Osteoblast (primary cell): ENCODE data around the gene DDX56. TPM values are rescaled to one million over a fixed set of nuclear protein-coding genes. Genes with fewer than 3 reads are reported as not detected.

Experiments used
- DNase-seq: peaks from one replicate; pipeline ENCODE4 v3.0.0; 2011; ENCODE audit warnings: low spot score, mixed read lengths; ENCODE audit not compliant: insufficient read length; ENCODE audit errors: missing footprints
- H2AFZ ChIP-seq: 2 replicates; pipeline ENCODE4 v1.6.0; 2011; ENCODE audit warnings: mild to moderate bottlenecking, low read length
- H3K27ac ChIP-seq: 2 replicates; pipeline ENCODE4 v1.5.1; 2011; ENCODE audit warnings: mild to moderate bottlenecking, low read depth, low read length, moderate library complexity
- H3K27me3 ChIP-seq: 2 replicates; pipeline ENCODE4 v1.6.0; 2012; ENCODE audit warnings: mild to moderate bottlenecking, control low read depth, inconsistent platforms, low read length, moderate library complexity; ENCODE audit not compliant: insufficient read depth
- H3K36me3 ChIP-seq: 2 replicates; pipeline ENCODE4 v1.5.1; 2011; ENCODE audit warnings: mild to moderate bottlenecking, low read length, control low read depth, moderate library complexity; ENCODE audit not compliant: insufficient read depth
- H3K4me1 ChIP-seq: 2 replicates; pipeline ENCODE4 v1.5.1; 2011; ENCODE audit warnings: mild to moderate bottlenecking, low read length, control low read depth, moderate library complexity; ENCODE audit not compliant: insufficient read depth
- H3K4me2 ChIP-seq: 2 replicates; pipeline ENCODE4 v1.6.0; 2011; ENCODE audit warnings: mild to moderate bottlenecking, low read length; ENCODE audit not compliant: insufficient read depth
- H3K4me3 ChIP-seq: fragments of 200-600 bp; sonication (generic); 3 replicates; pipeline ENCODE4 v1.5.1; 2012; ENCODE audit warnings: mild to moderate bottlenecking, low read length, inconsistent platforms; ENCODE audit not compliant: insufficient read depth
- H3K79me2 ChIP-seq: 2 replicates; pipeline ENCODE4 v1.6.0; 2012; ENCODE audit warnings: mild to moderate bottlenecking, low read length, control low read depth, inconsistent platforms; ENCODE audit not compliant: insufficient read depth
- H3K9me3 ChIP-seq: 2 replicates; pipeline ENCODE4 v1.5.1; 2011; ENCODE audit warnings: low read depth, low read length, control low read depth
- H4K20me1 ChIP-seq: 2 replicates; pipeline ENCODE4 v1.6.0; 2012; ENCODE audit warnings: mild to moderate bottlenecking, low read length, control low read depth; ENCODE audit not compliant: insufficient read depth
- total RNA-seq: library from RNA; depleted of rRNA; stranded (reverse); fragments of >200 nt; gene quantifications from 2 replicates; pipeline ENCODE4 v1.2.3, GENCODE V29; 2012
- TF ChIP-seq, protein P1 (sequence below): IDR thresholded peaks from 2 replicates; pipeline ENCODE4 v1.5.1; 2011; ENCODE audit warnings: mild to moderate bottlenecking, low read depth, low read length, moderate library complexity; ENCODE audit errors: extremely low read depth

Gene DDX56
- total RNA-seq, 1 donor = 34.7 TPM

DNA sequence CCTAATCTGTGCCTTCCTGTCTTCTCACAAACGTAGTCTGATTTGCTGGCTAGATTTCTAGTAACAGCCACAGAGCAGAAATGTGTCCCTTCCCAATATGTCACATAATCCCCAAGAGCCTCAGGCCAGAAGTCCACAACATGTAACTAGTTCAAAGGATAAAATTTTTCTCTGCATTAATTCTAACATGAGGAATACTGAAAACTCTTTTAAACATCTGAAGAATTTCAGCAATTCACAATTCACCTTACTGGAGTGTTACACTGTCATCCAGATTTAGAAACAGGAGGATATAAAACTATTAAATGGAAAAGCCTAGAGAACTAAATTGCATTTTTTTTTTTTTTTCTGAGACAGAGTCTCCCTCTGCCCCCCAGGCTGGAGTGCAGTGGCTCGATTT lies 2.5 kb upstream of the DDX56 start:
- no peak overlapping the region for H3K4me3 ChIP-seq
- TF ChIP-seq, protein P1, sequence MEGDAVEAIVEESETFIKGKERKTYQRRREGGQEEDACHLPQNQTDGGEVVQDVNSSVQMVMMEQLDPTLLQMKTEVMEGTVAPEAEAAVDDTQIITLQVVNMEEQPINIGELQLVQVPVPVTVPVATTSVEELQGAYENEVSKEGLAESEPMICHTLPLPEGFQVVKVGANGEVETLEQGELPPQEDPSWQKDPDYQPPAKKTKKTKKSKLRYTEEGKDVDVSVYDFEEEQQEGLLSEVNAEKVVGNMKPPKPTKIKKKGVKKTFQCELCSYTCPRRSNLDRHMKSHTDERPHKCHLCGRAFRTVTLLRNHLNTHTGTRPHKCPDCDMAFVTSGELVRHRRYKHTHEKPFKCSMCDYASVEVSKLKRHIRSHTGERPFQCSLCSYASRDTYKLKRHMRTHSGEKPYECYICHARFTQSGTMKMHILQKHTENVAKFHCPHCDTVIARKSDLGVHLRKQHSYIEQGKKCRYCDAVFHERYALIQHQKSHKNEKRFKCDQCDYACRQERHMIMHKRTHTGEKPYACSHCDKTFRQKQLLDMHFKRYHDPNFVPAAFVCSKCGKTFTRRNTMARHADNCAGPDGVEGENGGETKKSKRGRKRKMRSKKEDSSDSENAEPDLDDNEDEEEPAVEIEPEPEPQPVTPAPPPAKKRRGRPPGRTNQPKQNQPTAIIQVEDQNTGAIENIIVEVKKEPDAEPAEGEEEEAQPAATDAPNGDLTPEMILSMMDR = no peak
- peaks cover 70% of the 10 kb centered on the region for H3K79me2 ChIP-seq
- no peak overlapping the region for H3K27ac ChIP-seq
- DNase-seq = peak; percentile 50
- H3K9me3 ChIP-seq = no peaks in the 10 kb centered on the region
- H3K4me2 ChIP-seq = no peak overlapping the region
- no peak overlapping the region for H2AFZ ChIP-seq
- H3K27me3 ChIP-seq = no peaks in the 10 kb centered on the region
- H3K4me1 ChIP-seq = peaks cover 27% of the 10 kb centered on the region
- H3K36me3 ChIP-seq = peaks cover 47% of the 10 kb centered on the region
- peaks cover 4% of the 10 kb centered on the region for H4K20me1 ChIP-seq

DNA sequence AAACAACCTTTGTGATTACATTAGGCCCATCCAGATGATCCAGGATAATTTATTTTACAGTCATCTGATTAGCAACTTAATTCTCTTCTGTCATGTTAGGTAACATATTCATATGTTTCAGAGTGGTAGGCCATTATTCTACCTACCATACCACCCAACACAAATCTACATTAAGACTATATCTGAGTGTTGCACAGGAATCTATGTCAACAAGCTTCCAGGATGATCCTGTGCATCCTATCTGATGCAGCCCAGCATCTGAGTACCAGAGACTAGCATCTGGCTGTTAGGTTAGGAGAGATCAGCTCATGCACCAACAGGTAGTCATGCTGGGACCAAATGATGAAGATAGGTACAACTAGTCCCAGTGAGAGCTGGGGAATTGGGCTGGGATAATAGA lies 1.3 kb upstream of the DDX56 start:
- peaks cover 52% of the 10 kb centered on the region for H3K36me3 ChIP-seq
- peaks cover 20% of the 10 kb centered on the region for H3K4me1 ChIP-seq
- peak overlapping the region; percentile 85 for H3K27ac ChIP-seq
- no peak overlapping the region for H2AFZ ChIP-seq
- peak; percentile 64 for DNase-seq
- no peak overlapping the region for H3K4me3 ChIP-seq
- H4K20me1 ChIP-seq = peaks cover 2% of the 10 kb centered on the region
- TF ChIP-seq, protein P1 = no peak
- peaks cover 64% of the 10 kb centered on the region for H3K79me2 ChIP-seq
- no peaks in the 10 kb centered on the region for H3K27me3 ChIP-seq
- H3K4me2 ChIP-seq = peak overlapping the region; percentile 83
- no peaks in the 10 kb centered on the region for H3K9me3 ChIP-seq

DNA sequence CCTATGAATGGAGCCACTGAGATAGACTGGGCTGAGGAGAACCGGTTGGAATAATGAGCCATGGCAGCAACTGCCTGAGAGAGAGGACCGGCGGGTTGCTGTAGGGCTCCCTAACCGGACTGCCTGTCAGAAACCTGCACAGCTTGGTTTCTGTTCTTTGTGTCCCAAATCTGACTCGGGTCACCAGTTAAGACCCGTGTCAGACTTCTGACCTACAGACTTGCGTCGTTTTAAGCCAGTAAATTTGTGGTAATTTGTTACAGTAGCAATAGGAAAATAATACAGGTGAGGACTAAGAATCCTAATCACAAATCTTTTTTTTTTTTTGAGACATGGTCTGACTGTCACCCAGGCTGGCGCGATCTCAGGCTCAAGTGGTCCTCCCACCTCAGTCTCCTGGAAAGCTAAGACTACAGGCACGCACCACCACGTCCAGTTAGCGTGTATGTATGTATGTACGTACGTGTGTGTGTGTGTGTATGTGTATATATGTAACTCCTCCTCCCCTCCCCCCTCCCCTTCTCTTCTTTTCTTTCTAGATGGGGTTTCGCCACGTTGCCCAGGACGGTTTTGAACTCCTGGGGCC lies 672 bp upstream of the DDX56 start:
- Histone ChIP-seq H3K27me3 (no peaks in the 10 kb centered on the region), H4K20me1 (peaks cover 7% of the 10 kb centered on the region), H3K4me3 (peak overlapping the region; percentile 96), H3K27ac (peak overlapping the region; percentile 85), H3K79me2 (peaks cover 63% of the 10 kb centered on the region), H2AFZ (peak overlapping the region; percentile 92), H3K4me2 (peak overlapping the region; percentile 83), H3K4me1 (peaks cover 20% of the 10 kb centered on the region), H3K36me3 (peaks cover 52% of the 10 kb centered on the region), H3K9me3 (no peaks in the 10 kb centered on the region)
- TF ChIP-seq, protein P1 = no peak
- no peak for DNase-seq

DNA sequence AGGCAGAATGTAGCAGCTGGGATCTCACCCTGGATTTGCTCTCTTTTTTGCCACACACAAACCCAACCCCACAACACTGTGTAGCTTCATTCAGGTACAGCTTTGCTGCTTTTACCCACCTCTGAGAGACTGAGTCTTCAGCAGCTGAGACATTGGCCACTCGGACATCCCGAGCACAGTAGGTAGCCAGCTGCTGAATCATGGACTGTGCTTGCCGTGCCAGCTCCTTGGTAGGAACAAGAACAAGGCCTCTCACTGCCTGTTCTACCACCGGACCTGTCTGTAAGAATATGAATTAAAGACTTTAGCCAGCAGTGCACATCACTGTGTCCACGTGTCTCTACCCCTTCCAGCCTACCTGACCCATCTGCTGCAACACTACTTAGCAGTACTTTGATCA lies 937 bp downstream of the DDX56 start:
- peaks cover 53% of the 10 kb centered on the region for H3K36me3 ChIP-seq
- H3K4me2 ChIP-seq = peak overlapping the region; percentile 83
- TF ChIP-seq, protein P1 = no peak
- H4K20me1 ChIP-seq = peaks cover 12% of the 10 kb centered on the region
- DNase-seq = peak; percentile 32
- no peaks in the 10 kb centered on the region for H3K27me3 ChIP-seq
- no peaks in the 10 kb centered on the region for H3K9me3 ChIP-seq
- peaks cover 20% of the 10 kb centered on the region for H3K4me1 ChIP-seq
- no peak overlapping the region for H2AFZ ChIP-seq
- H3K27ac ChIP-seq = peak overlapping the region; percentile 85
- peaks cover 58% of the 10 kb centered on the region for H3K79me2 ChIP-seq
- peak overlapping the region; percentile 96 for H3K4me3 ChIP-seq
